GM12874 (cell line): ENCODE data around the gene KDM4B.

Experiments
- CTCF ChIP-seq: IDR thresholded peaks from 2 replicates; pipeline ENCODE4 v1.5.1; 2011; ENCODE audit warnings: low read depth, mild to moderate bottlenecking, control low read depth, low read length, moderate library complexity; ENCODE audit not compliant: insufficient read depth

KDM4B gene

GRCh38 chr19:4984438-4984990, 15.6 kb downstream of the KDM4B start:
- TF ChIP-seq CTCF = no peak

GRCh38 chr19:4985551-4985991, 16.7 kb downstream of the KDM4B start:
- no peak for TF ChIP-seq CTCF

- TF ChIP-seq CTCF = no peak
These were observed 17.1 kb downstream of the KDM4B start for GRCh38 chr19:4986056-4986455.

- no peak for TF ChIP-seq CTCF
These were observed 17.6 kb downstream of the KDM4B start for GRCh38 chr19:4986471-4986891.

- no peak for TF ChIP-seq CTCF
These were observed 18.3 kb downstream of the KDM4B start for GRCh38 chr19:4987256-4987655.

GRCh38 chr19:4987692-4988370, 18.9 kb downstream of the KDM4B start:
- no peak for TF ChIP-seq CTCF

- no peak for TF ChIP-seq CTCF
These were observed 19.9 kb downstream of the KDM4B start for GRCh38 chr19:4988770-4989251.
